Fibroblast of the aortic adventitia (primary cell): ENCODE data around the gene LRP6. TPM values are rescaled to one million over a fixed set of nuclear protein-coding genes. Genes with fewer than 3 reads are reported as not detected.
"Not testable (repeated sequence)": the region's sequence is repeated elsewhere in the genome, so short reads cannot be mapped to it uniquely, and the experiment has no call there.

ENCODE experiments used
- DNase-seq: peaks from one replicate; pipeline ENCODE4 v3.0.0-alpha.2; 2010; ENCODE audit warnings: low read depth
- H3K4me3 ChIP-seq: 2 replicates; pipeline ENCODE4 v1.5.1; 2011; ENCODE audit warnings: low read depth, mild to moderate bottlenecking, control low read depth, low read length, moderate library complexity
- CTCF ChIP-seq: IDR thresholded peaks from 2 replicates; pipeline ENCODE4 v1.5.1; 2011; ENCODE audit warnings: mild to moderate bottlenecking, low read length, control low read depth, inconsistent platforms; ENCODE audit not compliant: insufficient read depth
- total RNA-seq: library from RNA; depleted of rRNA; stranded (reverse); fragments of >200 nt; gene quantifications from 2 replicates; pipeline ENCODE4 v1.2.3, GENCODE V29; 2012; ENCODE audit warnings: low replicate concordance

Gene LRP6
- 44.2 and 116 TPM in 2 replicates for total RNA-seq

DNA sequence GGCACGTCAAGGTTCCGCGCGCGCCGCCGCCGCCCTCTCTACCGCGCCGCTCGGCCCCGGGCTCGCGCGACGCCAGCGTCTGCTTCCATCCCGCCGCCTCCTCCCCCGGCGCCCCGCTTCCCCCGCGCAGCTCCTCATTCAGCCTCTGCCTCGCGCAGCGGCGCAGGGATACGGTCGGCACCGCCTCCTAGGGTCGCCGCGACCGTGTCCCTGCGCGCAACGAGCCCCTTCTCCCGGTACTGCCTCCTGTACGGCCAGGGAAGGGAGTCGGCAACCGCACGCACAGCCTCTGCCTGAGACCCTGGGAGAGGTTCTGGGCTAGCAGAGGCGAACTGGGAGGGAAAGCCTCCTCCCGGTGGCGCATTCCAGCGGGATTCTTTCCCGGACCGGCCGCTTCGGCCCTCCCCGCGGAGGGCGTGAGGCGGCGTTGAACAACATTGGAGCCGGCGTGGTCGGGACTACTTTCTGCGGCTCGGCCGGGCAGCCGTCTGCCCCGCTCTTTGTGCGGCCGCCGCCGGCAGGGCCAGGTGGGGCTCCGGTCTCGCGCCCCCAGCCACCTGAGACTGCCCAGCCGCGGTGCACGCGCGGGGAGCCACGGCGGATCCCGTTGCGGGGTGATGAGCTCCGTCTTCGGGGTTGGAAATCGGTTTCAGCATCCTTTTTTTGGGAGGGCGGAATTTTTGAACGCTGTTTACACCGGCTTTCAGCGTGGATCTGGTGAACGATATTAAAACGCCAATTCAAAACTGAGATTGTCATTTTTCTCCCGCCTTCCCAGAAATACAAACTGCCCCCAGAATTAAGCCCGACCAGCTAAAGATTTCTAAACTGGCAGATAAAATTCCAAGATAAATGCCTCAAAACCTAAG, at the start of gene LRP6:
LRP6 (minus strand) TSS at position 172 of the 869 bp plus-strand sequence. CDS start 309 bp downstream, outside the sequence.
- TF ChIP-seq CTCF: no peak
- peak within 1 kb of the TSS; percentile 98 for H3K4me3 ChIP-seq
- peak; percentile 96 for DNase-seq

- DNase-seq: no peak
- H3K4me3 ChIP-seq: no peak overlapping the region
- TF ChIP-seq CTCF: no peak
These were observed 49.0 kb upstream of the LRP6 start for GRCh38 chr12:12315838-12316237.

- not testable (repeated sequence) for DNase-seq, H3K4me3 ChIP-seq
These were observed 43.9 kb upstream of the LRP6 start for GRCh38 chr12:12310695-12311094.

DNA sequence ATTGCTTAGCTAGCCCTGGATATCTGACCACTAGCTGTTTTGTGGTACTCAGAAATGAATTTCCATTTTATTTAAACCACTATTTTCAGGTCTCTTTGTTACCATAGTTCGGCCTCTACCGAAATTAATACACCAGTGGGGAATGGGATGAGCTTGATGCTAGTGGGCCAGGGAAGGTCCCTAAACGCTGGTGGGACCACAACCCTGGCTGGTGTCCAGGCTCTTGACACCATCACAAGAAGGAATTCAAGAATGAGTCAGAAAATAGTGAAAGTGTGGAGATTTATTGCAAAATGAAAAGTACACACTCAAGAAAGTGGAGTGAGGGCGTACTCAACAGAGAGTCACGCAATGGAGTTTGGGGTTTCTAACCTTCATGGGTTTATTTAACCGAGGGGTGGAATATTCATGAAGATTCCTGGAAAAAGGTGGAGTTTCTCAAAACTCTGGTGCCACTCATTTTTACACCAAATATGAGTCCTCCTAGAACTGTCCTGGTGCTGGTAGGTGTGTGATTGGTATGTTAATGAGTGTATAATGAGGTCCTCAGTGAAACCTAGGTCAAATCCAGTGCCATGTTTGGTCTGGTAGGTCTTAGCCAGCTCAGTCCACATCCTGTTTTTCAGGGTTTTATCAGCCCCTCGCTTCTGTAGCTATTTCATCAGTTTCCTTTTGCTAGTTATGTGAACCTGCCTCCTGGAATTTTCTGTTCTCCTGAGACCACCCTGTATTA, 38.9 kb upstream of the LRP6 start:
- H3K4me3 ChIP-seq: no peak overlapping the region
- no peak for TF ChIP-seq CTCF
- no peak for DNase-seq

GRCh38 chr12:12302976-12303375, 36.1 kb upstream of the LRP6 start:
- TF ChIP-seq CTCF: no peak
- H3K4me3 ChIP-seq: no peak overlapping the region
- DNase-seq: no peak

DNA sequence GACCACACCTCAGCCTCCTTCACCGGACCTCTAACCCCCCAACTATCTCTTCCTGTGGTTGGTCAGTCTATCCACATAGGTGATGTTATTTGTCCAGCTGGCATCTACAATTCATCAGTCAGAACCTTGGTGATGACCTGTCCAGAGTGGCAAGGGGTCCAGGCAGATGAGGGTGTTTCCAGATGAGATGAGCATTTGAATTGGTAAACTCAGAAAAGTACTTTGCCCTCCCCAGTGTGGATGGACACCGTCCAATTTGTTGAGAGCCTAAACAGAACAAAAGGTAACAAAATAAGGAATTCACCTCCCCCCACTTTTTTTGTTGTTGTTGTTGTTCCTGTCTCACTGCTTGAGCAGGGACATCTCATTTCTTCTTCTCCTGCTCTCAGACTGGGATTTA, 34.3 kb upstream of the LRP6 start:
- H3K4me3 ChIP-seq: no peak overlapping the region
- no peak for DNase-seq
- no peak for TF ChIP-seq CTCF

DNA sequence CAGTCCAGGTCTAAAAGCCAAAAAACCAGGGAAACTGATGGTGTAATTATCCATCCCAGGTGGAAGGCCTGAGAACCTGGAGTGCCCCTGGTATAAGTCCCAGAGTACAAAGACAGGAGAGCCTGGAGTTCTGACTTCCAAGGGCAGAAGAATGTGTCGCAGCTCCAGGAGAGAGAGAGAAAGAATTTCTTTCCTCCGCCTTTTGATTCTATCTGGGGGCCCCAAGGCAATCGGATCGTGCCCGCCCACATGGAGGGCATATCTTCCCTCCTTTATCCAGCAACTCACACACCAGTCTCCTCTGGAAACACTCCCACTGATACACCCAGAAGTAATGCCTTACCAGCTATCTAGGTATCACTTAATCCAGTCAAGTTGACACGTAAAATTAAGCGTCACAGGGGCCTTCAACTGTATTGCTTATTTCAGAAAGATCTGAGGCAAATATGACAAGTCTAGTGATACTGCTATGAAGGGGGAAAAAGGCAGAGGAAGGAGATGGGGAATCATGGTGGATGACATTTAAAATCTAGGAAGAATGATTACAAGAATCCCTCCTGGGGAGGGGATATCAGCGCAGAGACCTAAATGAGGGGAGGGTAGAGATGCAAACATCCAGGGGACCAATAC, 30.5 kb upstream of the LRP6 start:
- no peak for DNase-seq
- no peak for TF ChIP-seq CTCF
- no peak overlapping the region for H3K4me3 ChIP-seq
